Body of pancreas (tissue), 4 donors: Measurements from ENCODE around the gene STPG1. TPM values are rescaled to one million over a fixed set of nuclear protein-coding genes. Genes with fewer than 3 reads are reported as not detected.

Experiments used
- ATAC-seq: fragments of 150-250 bp; one replicate; pipeline ENCODE4 v1.9.1; 2016
- DNase-seq, 4 donors: peaks; one replicate each; pipeline ENCODE4 v3.0.0-alpha.2; 2019
- H3K27ac ChIP-seq, 4 donors: fragments of 200-600 bp; sonication (generic); 1 replicate in 3 of 4; 2 replicates in 1 of 4; pipeline versions ENCODE4 v1.5.1 to v1.6.1; 2016 to 2019; ENCODE audit warnings: mild to moderate bottlenecking in 1 of 4, mixed read lengths in 1 of 4, moderate library complexity in 1 of 4
- H3K27me3 ChIP-seq, 2 donors: fragments of 200-600 bp; sonication (generic); one replicate each; pipeline ENCODE4 v1.6.0; 2016; ENCODE audit warnings: mild to moderate bottlenecking in 1 of 2
- H3K36me3 ChIP-seq, 2 donors: fragments of 200-600 bp; sonication (generic); replicated peaks in 1 of 2; 2 replicates each; pipeline ENCODE4 v1.5.1; 2016; ENCODE audit warnings: low read depth in 2 of 2; ENCODE audit not compliant: insufficient read depth in 1 of 2
- H3K4me1 ChIP-seq: fragments of 200-600 bp; sonication (generic); one replicate; pipeline ENCODE4 v1.6.0; 2016
- H3K4me3 ChIP-seq, 2 donors: fragments of 200-600 bp; sonication (generic); 1 replicate in 1 of 2; 2 replicates in 1 of 2; pipeline ENCODE4 v1.5.1; 2016 to 2019
- H3K9me3 ChIP-seq, 3 donors: fragments of 200-600 bp; sonication (generic); 1 replicate in 2 of 3; 2 replicates in 1 of 3; pipeline ENCODE4 v1.5.1; 2016
- CTCF ChIP-seq, 7 experiments: fragments of 450-650 bp in 4 of 7; fragments of 200-600 bp in 3 of 7; sonication (generic) in 3 of 7; IDR thresholded peaks; one replicate each; pipeline ENCODE4 v1.5.1; 2016 to 2019; ENCODE audit warnings: antibody characterized with exemption in 7 of 7
- POLR2A ChIP-seq, 3 donors: fragments of 450-650 bp; IDR thresholded peaks; one replicate each; pipeline ENCODE4 v1.6.1; 2016; ENCODE audit warnings: antibody characterized with exemption in 3 of 3, mild to moderate bottlenecking in 2 of 3
- WGBS, 2 donors: methylation state at CpG; one replicate each; pipeline ENCODE4 v1.1.5; 2017; 5-methylcytosine and 5-hydroxymethylcytosine counted together
- intact Hi-C: fragments of 100-400 bp; cut with DNase I; formaldehyde crosslinking; loops from one replicate; pipeline ENCODE4 v1.15.1; 2023
- total RNA-seq, 2 donors: library from RNA; depleted of rRNA; stranded (reverse); fragments of >200 nt; gene quantifications; one replicate each; pipeline ENCODE4 v1.1.0, GENCODE V29; 2016

The STPG1 gene
- total RNA-seq, 2 donors from 2014 or later, result 1.6 to 2.6 TPM

- Histone ChIP-seq H3K9me3 (no peaks in the 10 kb centered on the region), H3K4me1 (peaks cover 15% of the 10 kb centered on the region), H3K36me3 (peaks cover 0 to 5% of the 10 kb centered on the region in 2 donors), H3K27ac (no peak overlapping the region), H3K4me3 (no peak overlapping the region), H3K27me3 (no peaks in the 10 kb centered on the region)
- intact Hi-C loops, result no loop called here
- ATAC-seq (no peak), DNase-seq (no peak)
- 77 to 79% methylated on average over 9 of the region's 9 CpGs for WGBS, 2 donors
- TF ChIP-seq POLR2A (IDR thresholded peaks at IDR 0.05) (no peak), CTCF (IDR thresholded peaks at IDR 0.05) (no peak)
Observed at GRCh38 chr1:24438423-24438901, 24.9 kb upstream of the STPG1 start.

DNA sequence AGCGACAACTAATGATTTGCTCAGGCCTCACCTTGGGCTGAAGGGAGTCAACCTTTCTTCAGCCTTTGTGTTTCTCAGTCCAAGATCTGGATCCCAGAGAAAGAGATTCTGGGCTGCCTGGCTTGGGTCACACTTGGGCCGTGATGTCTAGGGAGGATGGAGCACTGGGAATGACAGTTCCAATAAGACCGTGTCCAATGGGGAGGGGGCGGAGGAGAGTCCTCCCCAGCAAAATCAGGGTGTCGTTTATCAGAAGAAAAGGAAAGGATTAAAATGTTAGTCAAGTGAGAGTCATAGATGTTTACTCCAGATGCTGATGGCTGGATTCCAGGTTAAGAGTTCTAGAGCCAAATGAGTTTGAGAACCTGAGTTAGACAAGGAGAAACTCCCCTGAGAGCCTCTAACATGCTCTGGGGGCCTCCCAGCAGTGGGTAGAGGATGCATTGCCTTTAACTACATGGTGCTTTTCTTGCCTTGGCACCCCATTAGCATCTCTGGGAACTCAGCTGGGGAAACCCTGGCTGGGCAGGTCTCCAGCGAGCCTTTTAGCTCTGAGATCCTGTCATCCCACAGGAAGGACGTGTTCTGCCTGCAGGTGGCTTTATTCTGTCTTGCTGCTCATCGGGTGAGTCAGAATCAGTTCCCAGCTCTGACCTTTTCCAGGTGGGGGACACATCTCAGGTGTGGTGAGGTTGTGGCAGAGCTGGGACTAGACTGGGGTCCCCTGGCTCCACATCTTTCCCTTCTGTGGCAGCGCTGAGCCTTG, 24.2 kb upstream of the STPG1 start:
- intact Hi-C loops, result no loop called here
- DNase-seq (no peak), ATAC-seq (no peak)
- no peak overlapping the region for H3K4me3 ChIP-seq
- peaks cover 10% of the 10 kb centered on the region for H3K4me1 ChIP-seq
- TF ChIP-seq CTCF (IDR thresholded peaks at IDR 0.05) (no peak), POLR2A (IDR thresholded peaks at IDR 0.05) (no peak)
- no peaks in the 10 kb centered on the region for H3K27me3 ChIP-seq
- H3K36me3 ChIP-seq, result peaks cover 0 to 5% of the 10 kb centered on the region in 2 donors
- H3K9me3 ChIP-seq, result no peaks in the 10 kb centered on the region
- 69 to 84% methylated on average over 9 of the region's 9 CpGs for WGBS, 2 donors
- no peak overlapping the region for H3K27ac ChIP-seq

- no peak for TF ChIP-seq POLR2A (IDR thresholded peaks at IDR 0.05)
- no peak for TF ChIP-seq CTCF (IDR thresholded peaks at IDR 0.05)
- Histone ChIP-seq H3K27ac (no peak overlapping the region), H3K4me1 (peaks cover 8% of the 10 kb centered on the region), H3K9me3 (no peaks in the 10 kb centered on the region), H3K27me3 (no peaks in the 10 kb centered on the region), H3K4me3 (no peak overlapping the region), H3K36me3 (no peaks in the 10 kb centered on the region)
- DNase-seq (no peak), ATAC-seq (no peak)
- WGBS, 2 donors, result 87 to 89% methylated on average over 8 of the region's 8 CpGs
- intact Hi-C loops, result no loop called here
Observed at GRCh38 chr1:24435782-24436365, 22.3 kb upstream of the STPG1 start.

DNA sequence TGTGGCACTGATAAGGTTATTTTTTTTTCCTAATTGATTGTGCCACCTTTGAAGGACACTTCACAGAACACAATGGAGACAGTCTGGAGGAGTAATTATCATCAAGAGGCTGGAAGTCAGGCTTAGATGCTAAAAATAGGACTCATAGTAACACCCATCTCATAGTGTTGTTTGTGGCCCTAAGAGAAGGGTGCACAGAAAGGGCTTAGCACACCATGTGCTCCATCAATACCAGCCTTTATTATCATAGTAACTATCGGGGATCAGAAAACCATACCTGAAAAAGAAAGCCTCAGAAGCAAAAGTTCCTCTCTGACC, 13.9 kb upstream of the STPG1 start:
- Histone ChIP-seq H3K27ac (no peak overlapping the region), H3K9me3 (no peaks in the 10 kb centered on the region), H3K4me3 (no peak overlapping the region), H3K36me3 (no peaks in the 10 kb centered on the region), H3K27me3 (no peaks in the 10 kb centered on the region), H3K4me1 (peaks cover 44% of the 10 kb centered on the region)
- no peak for ATAC-seq
- intact Hi-C loops, result no loop called here
- TF ChIP-seq POLR2A (IDR thresholded peaks at IDR 0.05) (no peak), CTCF (IDR thresholded peaks at IDR 0.05) (no peak)
- DNase-seq, result no peak
- 19 to 25% methylated on average over 1 of the region's 1 CpG for WGBS, 2 donors
